K562 (cell line): ENCODE data around the gene ADAM19. TPM values are rescaled to one million over a fixed set of nuclear protein-coding genes. Genes with fewer than 3 reads are reported as not detected.
A peak's percentile ranks its signal among the peaks of the same experiment; 100 is the strongest.

Experiments
- ATAC-seq: fragments of 200-7000 bp; cut with Tn5 transposase; 3 replicates; pipeline ENCODE4 v1.9.1; 2020; ENCODE audit warnings: moderate library complexity
- BruUV-seq: library from RNA; stranded (reverse); fragments of 400-500 nt; replicated peaks from 2 replicates; lab custom pipeline; 2021; lab: Mats Ljungman, UMichigan
- CTCF ChIA-PET: fragments of 300-600 bp; formaldehyde crosslinking; extraction: SDS; loops from one replicate; lab custom pipeline; 2021; ENCODE audit warnings: low intra/inter-chr PET ratio; lab: Yijun Ruan, JAX
- POLR2A ChIA-PET: fragments of 300-600, 350-650 bp; sonication (Branson Sonifier 250); formaldehyde crosslinking; extraction: SDS; loops from one replicate; lab custom pipeline; 2021; ENCODE audit warnings: antibody characterized with exemption, inconsistent platforms; lab: Yijun Ruan, JAX
- DNase-seq, 4 experiments: peaks; one replicate each; pipeline versions ENCODE4 v3.0.0 to v3.0.0-alpha.2; 2011 to 2018; ENCODE audit warnings: low spot score in 3 of 4, mixed read lengths in 3 of 4; ENCODE audit errors: extremely low read depth in 1 of 4
- FAIRE-seq: peaks from 2 replicates; lab custom pipeline; 2011; peaks lifted over from hg19 to GRCh38; lab: Jason Lieb, UNC
- H2AFZ ChIP-seq: 2 replicates; pipeline ENCODE4 v1.6.0; 2011; ENCODE audit warnings: low read depth, low read length, control low read depth, inconsistent platforms
- H3K27ac ChIP-seq: fragments of 200-600 bp; 3 replicates; pipeline ENCODE4 v1.8.0; 2011; ENCODE audit warnings: low read depth, mild to moderate bottlenecking, control low read depth, inconsistent platforms, low read length, moderate library complexity, mixed read lengths; ENCODE audit errors: extremely low read depth
- H3K27me3 ChIP-seq, 2 experiments: fragments of 300-600 bp in 1 of 2; 2 replicates in 1 of 2; 3 replicates in 1 of 2; pipeline versions ENCODE4 v1.6.0 to v1.8.0; 2011; ENCODE audit warnings: inconsistent platforms in 2 of 2, low read length in 2 of 2, mild to moderate bottlenecking in 1 of 2, mixed read lengths in 1 of 2, moderate library complexity in 1 of 2; ENCODE audit not compliant: control insufficient read depth in 2 of 2, insufficient read depth in 2 of 2
- H3K36me3 ChIP-seq: fragments of 300-600 bp; 3 replicates; pipeline ENCODE4 v1.8.0; 2011; ENCODE audit warnings: mild to moderate bottlenecking, low read length, inconsistent platforms; ENCODE audit not compliant: control insufficient read depth, insufficient read depth
- H3K4me1 ChIP-seq, 2 experiments: fragments of 200-600 bp in 1 of 2; replicated peaks in 1 of 2; 2 replicates in 1 of 2; 3 replicates in 1 of 2; pipeline versions ENCODE4 v1.5.1 to v1.8.0; 2011; ENCODE audit warnings: inconsistent platforms in 2 of 2, low read length in 2 of 2, mild to moderate bottlenecking in 1 of 2, mixed read lengths in 1 of 2, moderate library complexity in 1 of 2; ENCODE audit not compliant: control insufficient read depth in 2 of 2, insufficient read depth in 2 of 2
- H3K4me2 ChIP-seq: 2 replicates; pipeline ENCODE4 v1.6.1; 2011; ENCODE audit warnings: low read length, control low read depth, inconsistent platforms, mixed read lengths; ENCODE audit not compliant: insufficient read depth
- H3K4me3 ChIP-seq: fragments of 200-600 bp; sonication (generic), shearing (Covaris generic); 2 replicates; pipeline ENCODE4 v1.5.1; 2016; ENCODE audit warnings: control low read depth, inconsistent platforms
- H3K79me2 ChIP-seq: fragments of 200-600 bp; 3 replicates; pipeline ENCODE4 v1.8.0; 2011; ENCODE audit warnings: low read length, inconsistent platforms; ENCODE audit not compliant: control insufficient read depth, insufficient read depth
- H3K9ac ChIP-seq, 2 experiments: 2 replicates each; pipeline versions ENCODE4 v1.6.0 to v1.6.1; 2011; ENCODE audit warnings: low read depth in 2 of 2, low read length in 2 of 2, control low read depth in 1 of 2, inconsistent platforms in 1 of 2, mild to moderate bottlenecking in 1 of 2, mixed read lengths in 1 of 2; ENCODE audit not compliant: insufficient read depth in 1 of 2
- H3K9me1 ChIP-seq: one replicate; pipeline ENCODE4 v1.6.0; 2011; ENCODE audit warnings: inconsistent platforms, mild to moderate bottlenecking, low read length, moderate library complexity; ENCODE audit not compliant: control insufficient read depth, insufficient read depth
- H3K9me3 ChIP-seq: replicated peaks from 2 replicates; pipeline ENCODE4 v1.5.1; 2011; ENCODE audit warnings: low read depth, low read length, inconsistent platforms; ENCODE audit not compliant: control insufficient read depth, insufficient read depth
- H4K20me1 ChIP-seq: replicated peaks from 2 replicates; pipeline ENCODE4 v1.6.1; 2011; ENCODE audit warnings: low read length, inconsistent platforms, mixed read lengths; ENCODE audit not compliant: control insufficient read depth, insufficient read depth
- CBX8 ChIP-seq: fragments of 200-600 bp; sonication (generic); IDR thresholded peaks from 2 replicates; pipeline ENCODE4 v1.6.1; 2012; ENCODE audit warnings: borderline replicate concordance, mixed run types, low read depth, mild to moderate bottlenecking, moderate library complexity, mixed read lengths, low read length, control low read depth, inconsistent platforms; ENCODE audit not compliant: poor library complexity, severe bottlenecking; ENCODE audit errors: extremely low read depth
- MEIS2 ChIP-seq: fragments of 450-650 bp; IDR thresholded peaks from 2 replicates; pipeline ENCODE4 v1.6.1; 2014; ENCODE audit warnings: mild to moderate bottlenecking; ENCODE audit not compliant: partially characterized antibody
- RFX5 ChIP-seq: IDR thresholded peaks from 2 replicates; pipeline ENCODE4 v1.6.1; 2011; ENCODE audit warnings: low read depth, mild to moderate bottlenecking, improper control_type of control experiment, low read length
- ZNF41 ChIP-seq: fragments of 250-450 bp; sonication (Bioruptor Pico); conservative IDR thresholded peaks from 2 replicates; pipeline ENCODE4 v1.4.0; 2020; ENCODE audit warnings: mild to moderate bottlenecking
- WGBS: fragments of 100-300 bp; shearing (Covaris generic); methylation state at CpG from one replicate; pipeline ENCODE4 v1.1.6; 2016; ENCODE audit warnings: low coverage, mixed read lengths; ENCODE audit not compliant: insufficient coverage; ENCODE audit errors: missing lambda C conversion rate; 5-methylcytosine and 5-hydroxymethylcytosine counted together
- in situ Hi-C: fragments of 300-500 bp; cut with MboI; formaldehyde crosslinking; loops from 4 replicates; pipeline ENCODE4 v1.15.0; 2018; ENCODE audit warnings: inconsistent platforms, mixed read lengths
- intact Hi-C: fragments of 100-400 bp; cut with micrococcal nuclease; formaldehyde crosslinking; loops from 2 replicates; pipeline ENCODE4 v1.14.2; 2022
- polyA plus RNA-seq, 8 experiments: library from polyadenylated mRNA; depleted of rRNA in 4 of 8; stranded (reverse) in 5 of 8; unstranded in 3 of 8; fragments of >200 nt; fragmentation: Nextera tagmentation in 2 of 8; fragmentation: Illumina TruSeq in 1 of 8; extraction: Ambion mirVana in 2 of 8; extraction: Trizol in 1 of 8; gene quantifications; 2 replicates each; pipeline versions ENCODE4 v1.2.1 to v1.2.3, GENCODE V29; 2011 to 2014; ENCODE audit warnings: inconsistent platforms in 1 of 8, missing spikeins in 1 of 8
- total RNA-seq, 7 experiments: library from RNA; depleted of rRNA in 6 of 7; stranded (reverse); fragments of >200 nt in 6 of 7; fragmentation: Illumina TruSeq in 2 of 7; extraction: Trizol in 2 of 7; gene quantifications; 2 replicates each; pipeline versions ENCODE4 v1.2.1 to v1.2.3, GENCODE V29; 2011 to 2021; ENCODE audit warnings: low replicate concordance in 1 of 7
- TF ChIP-seq, protein P1 (sequence below), 3 experiments: IDR thresholded peaks in 2 of 3; conservative IDR thresholded peaks in 1 of 3; 2 replicates each; pipeline ENCODE4 v1.5.1; 2011 to 2012; ENCODE audit warnings: low read length in 3 of 3, mild to moderate bottlenecking in 3 of 3, control low read depth in 2 of 3, improper control_type of control experiment in 1 of 3, inconsistent platforms in 1 of 3, low read depth in 1 of 3, mixed read lengths in 1 of 3, moderate library complexity in 1 of 3; ENCODE audit not compliant: insufficient read depth in 2 of 3

ADAM19 gene
- total and polyA plus RNA-seq, 9 of the 15 experiments (the other 6 are each of a cell fraction or from before 2014, with no cell fraction given) = 0.11 to 1.1 (median 0.43) TPM

DNA sequence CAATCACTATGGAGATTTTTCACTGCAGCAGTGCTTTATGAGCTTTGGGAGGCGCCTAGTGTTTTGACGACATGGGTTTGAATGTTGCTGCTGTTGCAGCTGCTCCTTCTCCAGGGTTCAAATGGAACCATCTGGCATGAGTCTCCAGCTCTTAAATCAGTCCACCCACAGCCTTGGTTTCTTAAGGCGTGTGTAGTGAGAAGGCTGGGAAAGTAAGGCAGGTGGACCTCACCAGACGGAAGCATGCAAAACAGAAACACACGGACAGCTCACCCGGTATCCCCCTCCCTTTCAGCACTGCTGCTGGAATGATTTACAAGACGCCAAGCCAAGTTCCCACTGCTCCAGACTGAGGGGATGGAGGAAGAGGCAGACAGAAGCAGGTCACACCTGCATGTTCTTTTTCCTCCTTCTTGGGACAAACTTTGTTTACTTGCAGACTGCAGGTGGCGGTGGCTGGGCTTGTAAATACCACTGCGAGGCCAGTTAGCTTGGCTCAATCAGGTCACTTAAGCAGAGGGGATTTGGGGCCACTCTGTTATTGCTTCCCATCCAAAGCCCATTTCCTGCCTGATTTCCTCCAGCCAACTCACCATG is 47.4 kb downstream of the ADAM19 start:
- no peaks in the 10 kb centered on the region for H4K20me1 ChIP-seq
- H3K4me2 ChIP-seq = no peak overlapping the region
- H2AFZ ChIP-seq = no peak overlapping the region
- no peaks in the 10 kb centered on the region for H3K36me3 ChIP-seq
- H3K9me3 ChIP-seq = no peaks in the 10 kb centered on the region
- no TSS peak for BruUV-seq
- no peaks in the 10 kb centered on the region for H3K79me2 ChIP-seq
- H3K9me1 ChIP-seq = no peaks in the 10 kb centered on the region
- ATAC-seq = no peak
- no peaks in the 10 kb centered on the region for H3K4me1 ChIP-seq
- no peak overlapping the region for H3K27ac ChIP-seq
- intact Hi-C loops (no loop called here), in situ Hi-C loops (no loop called here)
- WGBS = 11% methylated on average over 9 of the region's 9 CpGs
- ChIA-PET POLR2A (interaction anchor here (1.1 kb wide), 1 partner anchor 9 kb away, joined by 3 read pairs; no protein-coding TSS in a partner anchor), CTCF (no interaction called here)
- TF ChIP-seq MEIS2 (peak; percentile 47), ZNF41 (CRISPR knock-in tag) (no peak), RFX5 (no peak), CBX8 (no peak)
- TF ChIP-seq, protein P1, sequence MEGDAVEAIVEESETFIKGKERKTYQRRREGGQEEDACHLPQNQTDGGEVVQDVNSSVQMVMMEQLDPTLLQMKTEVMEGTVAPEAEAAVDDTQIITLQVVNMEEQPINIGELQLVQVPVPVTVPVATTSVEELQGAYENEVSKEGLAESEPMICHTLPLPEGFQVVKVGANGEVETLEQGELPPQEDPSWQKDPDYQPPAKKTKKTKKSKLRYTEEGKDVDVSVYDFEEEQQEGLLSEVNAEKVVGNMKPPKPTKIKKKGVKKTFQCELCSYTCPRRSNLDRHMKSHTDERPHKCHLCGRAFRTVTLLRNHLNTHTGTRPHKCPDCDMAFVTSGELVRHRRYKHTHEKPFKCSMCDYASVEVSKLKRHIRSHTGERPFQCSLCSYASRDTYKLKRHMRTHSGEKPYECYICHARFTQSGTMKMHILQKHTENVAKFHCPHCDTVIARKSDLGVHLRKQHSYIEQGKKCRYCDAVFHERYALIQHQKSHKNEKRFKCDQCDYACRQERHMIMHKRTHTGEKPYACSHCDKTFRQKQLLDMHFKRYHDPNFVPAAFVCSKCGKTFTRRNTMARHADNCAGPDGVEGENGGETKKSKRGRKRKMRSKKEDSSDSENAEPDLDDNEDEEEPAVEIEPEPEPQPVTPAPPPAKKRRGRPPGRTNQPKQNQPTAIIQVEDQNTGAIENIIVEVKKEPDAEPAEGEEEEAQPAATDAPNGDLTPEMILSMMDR (IDR thresholded peaks at IDR 0.05 in 2 of 3, conservative IDR thresholded peaks at IDR 0.05 in 1 of 3; ENCODE audit: insufficient read depth in 2 of 3, low read depth in 1 of 3, low read length in 3 of 3) = 0 out of 6 replicates have a peak, but pooled peaks of 1 of the 3 experiments have one; percentile 3
- H3K4me3 ChIP-seq = no peak overlapping the region
- no peak overlapping the region for H3K9ac ChIP-seq
- H3K27me3 ChIP-seq = no peaks in the 10 kb centered on the region
- no peak for DNase-seq
- no peak for FAIRE-seq
